ENCODE measurements around the gene RAB35. TPM values are rescaled to one million over a fixed set of nuclear protein-coding genes. Genes with fewer than 3 reads are reported as not detected.

Gene RAB35
- total and polyA plus RNA-seq, 9 of the 15 experiments (the other 6 are each of a cell fraction or from before 2014, with no cell fraction given): 0.65 to 76.3 (median 38.9) TPM

DNA sequence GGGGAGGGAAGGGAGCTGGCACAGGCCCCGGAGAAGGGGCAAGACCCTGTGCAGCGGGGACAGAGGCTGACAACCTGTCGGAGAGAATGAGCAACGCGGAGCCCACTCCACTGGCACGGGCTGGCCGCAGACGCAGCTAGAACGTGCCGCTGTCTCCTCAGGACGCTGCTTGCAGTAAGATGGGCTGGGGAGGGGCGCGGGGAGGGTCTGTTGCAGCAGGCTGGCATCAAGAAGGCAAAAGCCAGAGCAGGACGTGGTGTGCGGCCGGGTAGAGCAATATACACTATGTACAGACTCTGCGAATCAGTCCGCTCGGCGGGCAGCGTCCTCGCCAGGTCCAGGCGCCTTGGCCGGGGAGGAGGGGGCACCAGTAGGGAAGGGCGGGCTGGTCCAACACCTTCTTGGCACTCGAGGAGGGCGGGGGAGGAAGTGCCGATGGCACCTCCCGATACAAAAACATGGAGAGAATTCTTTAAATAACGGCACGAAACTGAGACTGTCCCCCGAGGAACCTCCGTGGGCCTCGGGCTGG is 19.8 kb downstream of the RAB35 start:
- BruUV-seq (replicated peaks): no TSS peak
- H4K20me1 ChIP-seq (replicated peaks; ENCODE audit: control insufficient read depth, insufficient read depth, low read length): peaks cover 5% of the 10 kb centered on the region
- CTCF ChIA-PET (ENCODE audit: low intra/inter-chr PET ratio): no interaction called here

More for the DNA sequence above, 19.8 kb downstream of the RAB35 start:
- H3K36me3 ChIP-seq (ENCODE audit: control insufficient read depth, insufficient read depth, low read length): peaks cover 76% of the 10 kb centered on the region; the same call in 2 of the 3 replicates
- no peak overlapping the region for H3K4me2 ChIP-seq (ENCODE audit: insufficient read depth, low read length)
- POLR2A ChIA-PET: interaction anchor here (1.7 kb wide), 1 partner anchor 12 kb away, joined by 7 read pairs; no protein-coding TSS in a partner anchor
- ATAC-seq (no peak), DNase-seq (ENCODE audit: extremely low read depth in 1 of 4, low spot score in 3 of 4) (no peak), FAIRE-seq (no peak)
- no peaks in the 10 kb centered on the region for H3K9me3 ChIP-seq (replicated peaks; ENCODE audit: control insufficient read depth, insufficient read depth, low read depth, low read length)
- in situ Hi-C loops (cut with MboI): no loop called here
- intact Hi-C loops (cut with micrococcal nuclease): no loop called here
- TF ChIP-seq, protein P1, sequence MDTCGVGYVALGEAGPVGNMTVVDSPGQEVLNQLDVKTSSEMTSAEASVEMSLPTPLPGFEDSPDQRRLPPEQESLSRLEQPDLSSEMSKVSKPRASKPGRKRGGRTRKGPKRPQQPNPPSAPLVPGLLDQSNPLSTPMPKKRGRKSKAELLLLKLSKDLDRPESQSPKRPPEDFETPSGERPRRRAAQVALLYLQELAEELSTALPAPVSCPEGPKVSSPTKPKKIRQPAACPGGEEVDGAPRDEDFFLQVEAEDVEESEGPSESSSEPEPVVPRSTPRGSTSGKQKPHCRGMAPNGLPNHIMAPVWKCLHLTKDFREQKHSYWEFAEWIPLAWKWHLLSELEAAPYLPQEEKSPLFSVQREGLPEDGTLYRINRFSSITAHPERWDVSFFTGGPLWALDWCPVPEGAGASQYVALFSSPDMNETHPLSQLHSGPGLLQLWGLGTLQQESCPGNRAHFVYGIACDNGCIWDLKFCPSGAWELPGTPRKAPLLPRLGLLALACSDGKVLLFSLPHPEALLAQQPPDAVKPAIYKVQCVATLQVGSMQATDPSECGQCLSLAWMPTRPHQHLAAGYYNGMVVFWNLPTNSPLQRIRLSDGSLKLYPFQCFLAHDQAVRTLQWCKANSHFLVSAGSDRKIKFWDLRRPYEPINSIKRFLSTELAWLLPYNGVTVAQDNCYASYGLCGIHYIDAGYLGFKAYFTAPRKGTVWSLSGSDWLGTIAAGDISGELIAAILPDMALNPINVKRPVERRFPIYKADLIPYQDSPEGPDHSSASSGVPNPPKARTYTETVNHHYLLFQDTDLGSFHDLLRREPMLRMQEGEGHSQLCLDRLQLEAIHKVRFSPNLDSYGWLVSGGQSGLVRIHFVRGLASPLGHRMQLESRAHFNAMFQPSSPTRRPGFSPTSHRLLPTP (IDR thresholded peaks at IDR 0.05; ENCODE audit: borderline replicate concordance, extremely low read depth, insufficient read length): no peak
- TF ChIP-seq MCM3 (IDR thresholded peaks at IDR 0.05) (no peak), ZNF253 (CRISPR knock-in tag; conservative IDR thresholded peaks at IDR 0.05) (no peak), CHD2 (IDR thresholded peaks at IDR 0.05; ENCODE audit: low read depth, low read length) (no peak), ZSCAN32 (CRISPR knock-in tag; IDR thresholded peaks at IDR 0.05) (no peak), SMAD4 (CRISPR knock-in tag; conservative IDR thresholded peaks at IDR 0.05) (no peak), ELF1 (tag; IDR thresholded peaks at IDR 0.05) (no peak), POLR3A (IDR thresholded peaks at IDR 0.05; ENCODE audit: borderline replicate concordance, extremely low read depth, insufficient read depth, insufficient read length) (no peak)
- peaks cover 5% of the 10 kb centered on the region; the same call in 1 of the 3 replicates for H3K79me2 ChIP-seq (ENCODE audit: control insufficient read depth, insufficient read depth, low read length)
- H2AFZ ChIP-seq (ENCODE audit: low read depth, low read length): no peak overlapping the region
- H3K27me3 ChIP-seq (ENCODE audit: control insufficient read depth in 2 of 2, insufficient read depth in 2 of 2, low read length in 2 of 2): no peaks in the 10 kb centered on the region
- no peak overlapping the region for H3K27ac ChIP-seq (ENCODE audit: extremely low read depth, low read depth, low read length)
- H3K4me3 ChIP-seq: no peak overlapping the region
- peak overlapping the region in 1 of 2 experiments; percentile 61; a peak in 1 of 4 replicates for H3K9ac ChIP-seq (ENCODE audit: insufficient read depth in 1 of 2, low read depth in 2 of 2, low read length in 2 of 2)
- peaks cover 0 to 49% of the 10 kb centered on the region in 2 experiments; a peak in 2 of 5 replicates for H3K4me1 ChIP-seq (replicated peaks in 1 of 2; ENCODE audit: control insufficient read depth in 2 of 2, insufficient read depth in 2 of 2, low read length in 2 of 2)
- no peaks in the 10 kb centered on the region for H3K9me1 ChIP-seq (ENCODE audit: control insufficient read depth, insufficient read depth, low read length)
- WGBS (ENCODE audit: insufficient coverage, low coverage, missing lambda C conversion rate): 95% methylated on average over 25 of the region's 34 CpGs
